Fibroblast of the aortic adventitia (primary cell): ENCODE measurements around the gene HIVEP2. TPM values are rescaled to one million over a fixed set of nuclear protein-coding genes. Genes with fewer than 3 reads are reported as not detected.

ENCODE experiments used
- DNase-seq: peaks from one replicate; pipeline ENCODE4 v3.0.0-alpha.2; 2010; ENCODE audit warnings: low read depth
- H3K4me3 ChIP-seq: 2 replicates; pipeline ENCODE4 v1.5.1; 2011; ENCODE audit warnings: low read depth, mild to moderate bottlenecking, control low read depth, low read length, moderate library complexity
- CTCF ChIP-seq: IDR thresholded peaks from 2 replicates; pipeline ENCODE4 v1.5.1; 2011; ENCODE audit warnings: mild to moderate bottlenecking, low read length, control low read depth, inconsistent platforms; ENCODE audit not compliant: insufficient read depth
- total RNA-seq: library from RNA; depleted of rRNA; stranded (reverse); fragments of >200 nt; gene quantifications from 2 replicates; pipeline ENCODE4 v1.2.3, GENCODE V29; 2012; ENCODE audit warnings: low replicate concordance

Gene HIVEP2
- total RNA-seq, 1 donor, result 23.1 TPM

GRCh38 chr6:142737368-142738034 lies 207.5 kb downstream of the HIVEP2 start:
- no peak for TF ChIP-seq CTCF
- no peak overlapping the region for H3K4me3 ChIP-seq
- no peak for DNase-seq

- TF ChIP-seq CTCF, result no peak
- H3K4me3 ChIP-seq, result no peak overlapping the region
- DNase-seq, result no peak
Measured at GRCh38 chr6:142735204-142735603, 209.8 kb downstream of the HIVEP2 start.

GRCh38 chr6:142732790-142733189 lies 212.2 kb downstream of the HIVEP2 start:
- H3K4me3 ChIP-seq, result no peak overlapping the region
- DNase-seq, result no peak
- no peak for TF ChIP-seq CTCF

- TF ChIP-seq CTCF, result no peak
- no peak overlapping the region for H3K4me3 ChIP-seq
- DNase-seq, result no peak
Measured at GRCh38 chr6:142731611-142732010, 213.4 kb downstream of the HIVEP2 start.

GRCh38 chr6:142729618-142730017 lies 215.4 kb downstream of the HIVEP2 start:
- H3K4me3 ChIP-seq, result no peak overlapping the region
- TF ChIP-seq CTCF, result no peak
- no peak for DNase-seq

GRCh38 chr6:142728910-142729481 lies 216.0 kb downstream of the HIVEP2 start:
- no peak for TF ChIP-seq CTCF
- peak; percentile 80 for DNase-seq
- H3K4me3 ChIP-seq, result no peak overlapping the region
